NCI-H2227 (cell line): ENCODE results near the gene KIF18A.
A peak's percentile ranks its signal among the peaks of the same experiment; 100 is the strongest.
"Not testable (repeated sequence)": the region's sequence is repeated elsewhere in the genome, so short reads cannot be mapped to it uniquely, and the experiment has no call there.

Experiments used
- DNase-seq: peaks from one replicate; lab custom pipeline; 2025; ENCODE audit not compliant: unreplicated experiment; lab: John Stamatoyannopoulos, UW

The KIF18A gene

GRCh38 chr11:28107191-28107749, 686 bp downstream of the KIF18A start:
- DNase-seq, result peak; percentile 32

GRCh38 chr11:28106353-28107043, 1.5 kb downstream of the KIF18A start:
- no peak for DNase-seq

GRCh38 chr11:28105869-28106268, 2.1 kb downstream of the KIF18A start:
- DNase-seq, result peak; percentile 55

GRCh38 chr11:28104984-28105383, 3.0 kb downstream of the KIF18A start:
- DNase-seq, result no peak

GRCh38 chr11:28104425-28104824, 3.5 kb downstream of the KIF18A start:
- no peak for DNase-seq

- DNase-seq, result not testable (repeated sequence)
Observed at GRCh38 chr11:28102300-28102699, 5.7 kb downstream of the KIF18A start.

GRCh38 chr11:28100665-28101064, 7.3 kb downstream of the KIF18A start:
- no peak for DNase-seq

- DNase-seq, result no peak
Observed at GRCh38 chr11:28099715-28100114, 8.2 kb downstream of the KIF18A start.

GRCh38 chr11:28098257-28098656, 9.7 kb downstream of the KIF18A start:
- no peak for DNase-seq

GRCh38 chr11:28092786-28093185, 15.2 kb downstream of the KIF18A start:
- DNase-seq, result no peak

GRCh38 chr11:28090052-28090749, 17.8 kb downstream of the KIF18A start:
- no peak for DNase-seq

GRCh38 chr11:28089378-28089777, 18.6 kb downstream of the KIF18A start:
- no peak for DNase-seq

GRCh38 chr11:28087693-28088092, 20.3 kb downstream of the KIF18A start:
- not testable (repeated sequence) for DNase-seq

GRCh38 chr11:28087192-28087591, 20.8 kb downstream of the KIF18A start:
- DNase-seq, result not testable (repeated sequence)

GRCh38 chr11:28086569-28086968, 21.4 kb downstream of the KIF18A start:
- no peak for DNase-seq

GRCh38 chr11:28083118-28083517, 24.8 kb downstream of the KIF18A start:
- DNase-seq, result no peak

- no peak for DNase-seq
Observed at GRCh38 chr11:28077521-28077920, 30.4 kb downstream of the KIF18A start.

GRCh38 chr11:28072321-28072720, 35.6 kb downstream of the KIF18A start:
- DNase-seq, result no peak

GRCh38 chr11:28071305-28071704, 36.7 kb downstream of the KIF18A start:
- no peak for DNase-seq

- DNase-seq, result no peak
Observed at GRCh38 chr11:28058333-28058732, 49.6 kb downstream of the KIF18A start.

- DNase-seq, result no peak
Observed at GRCh38 chr11:28054821-28055220, 53.1 kb downstream of the KIF18A start.
